Astrocyte of the spinal cord (primary cell): ENCODE results near the gene NUPR1.
A peak's percentile ranks its signal among the peaks of the same experiment; 100 is the strongest.

Experiments
- DNase-seq: peaks from one replicate; pipeline ENCODE4 v3.0.0; 2011; ENCODE audit warnings: low read depth, low spot score
- H3K4me3 ChIP-seq: 2 replicates; pipeline ENCODE4 v1.5.1; 2011; ENCODE audit warnings: low read depth, mild to moderate bottlenecking, low read length, moderate library complexity
- in situ Hi-C: cut with HindIII; loops from 2 replicates; pipeline ENCODE4 v1.10.0; 2017; ENCODE audit warnings: low sequenced_read_pairs
- TF ChIP-seq, protein P1 (sequence below): IDR thresholded peaks from 2 replicates; pipeline ENCODE4 v1.5.1; 2012; ENCODE audit warnings: low read depth, mild to moderate bottlenecking, low read length, inconsistent platforms

The NUPR1 gene

GRCh38 chr16:28513484-28514181, 25.1 kb downstream of the NUPR1 start:
- TF ChIP-seq, protein P1, sequence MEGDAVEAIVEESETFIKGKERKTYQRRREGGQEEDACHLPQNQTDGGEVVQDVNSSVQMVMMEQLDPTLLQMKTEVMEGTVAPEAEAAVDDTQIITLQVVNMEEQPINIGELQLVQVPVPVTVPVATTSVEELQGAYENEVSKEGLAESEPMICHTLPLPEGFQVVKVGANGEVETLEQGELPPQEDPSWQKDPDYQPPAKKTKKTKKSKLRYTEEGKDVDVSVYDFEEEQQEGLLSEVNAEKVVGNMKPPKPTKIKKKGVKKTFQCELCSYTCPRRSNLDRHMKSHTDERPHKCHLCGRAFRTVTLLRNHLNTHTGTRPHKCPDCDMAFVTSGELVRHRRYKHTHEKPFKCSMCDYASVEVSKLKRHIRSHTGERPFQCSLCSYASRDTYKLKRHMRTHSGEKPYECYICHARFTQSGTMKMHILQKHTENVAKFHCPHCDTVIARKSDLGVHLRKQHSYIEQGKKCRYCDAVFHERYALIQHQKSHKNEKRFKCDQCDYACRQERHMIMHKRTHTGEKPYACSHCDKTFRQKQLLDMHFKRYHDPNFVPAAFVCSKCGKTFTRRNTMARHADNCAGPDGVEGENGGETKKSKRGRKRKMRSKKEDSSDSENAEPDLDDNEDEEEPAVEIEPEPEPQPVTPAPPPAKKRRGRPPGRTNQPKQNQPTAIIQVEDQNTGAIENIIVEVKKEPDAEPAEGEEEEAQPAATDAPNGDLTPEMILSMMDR = no peak
- no peak overlapping the region for H3K4me3 ChIP-seq
- DNase-seq = peak; percentile 21
- in situ Hi-C loops = no loop called here

DNA sequence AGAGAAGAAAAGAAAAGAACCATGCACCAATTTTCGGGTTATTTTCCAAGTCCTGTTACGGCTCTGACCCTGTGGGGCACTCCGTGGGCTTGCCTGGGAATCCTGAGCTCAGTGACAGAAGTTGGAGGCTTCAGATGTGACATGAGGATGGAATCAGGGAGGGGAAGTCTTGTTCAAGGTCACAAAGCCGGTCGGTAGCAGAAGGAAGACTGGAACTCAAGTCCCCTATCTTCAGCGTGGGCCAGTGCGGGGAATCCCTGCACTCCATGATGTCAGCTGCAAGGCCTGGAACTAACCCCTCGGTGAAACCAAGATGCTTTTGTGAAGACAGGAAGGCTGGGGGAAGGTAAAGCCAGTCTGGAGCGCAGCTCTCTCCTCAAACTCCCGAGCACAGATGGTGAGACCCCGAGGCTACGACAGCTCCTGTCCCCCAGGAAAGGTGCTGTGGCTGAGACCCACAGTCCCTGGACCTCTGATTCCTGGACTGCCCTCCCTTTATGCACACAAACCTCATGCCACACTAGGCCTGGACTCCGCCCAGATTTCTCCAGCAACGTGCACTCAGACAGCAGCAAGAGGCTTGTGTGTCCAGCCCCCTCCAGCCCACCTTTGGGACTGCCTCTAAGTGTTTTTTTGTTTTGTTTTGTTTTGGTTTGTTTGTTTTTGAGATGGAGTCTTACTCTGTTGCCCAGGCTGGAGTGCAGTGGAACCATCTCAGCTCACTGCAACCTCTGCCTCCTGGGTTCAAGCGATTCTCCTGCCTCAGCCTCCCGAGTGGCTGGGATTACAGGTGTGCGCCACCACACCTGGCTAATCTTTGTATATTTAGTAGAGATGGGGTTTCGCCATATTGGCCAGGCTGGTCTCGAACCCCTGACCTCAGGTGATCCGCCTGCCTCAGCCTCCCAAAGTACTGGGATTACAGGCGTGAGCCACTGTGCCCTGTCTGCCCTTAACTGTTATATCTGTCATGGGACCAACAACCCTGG, 26.7 kb downstream of the NUPR1 start:
- in situ Hi-C loops = no loop called here
- H3K4me3 ChIP-seq = no peak overlapping the region
- TF ChIP-seq, protein P1 = no peak
- DNase-seq = no peak

GRCh38 chr16:28511031-28511430, 27.7 kb downstream of the NUPR1 start:
- in situ Hi-C loops = no loop called here
- H3K4me3 ChIP-seq = no peak overlapping the region
- no peak for DNase-seq
- TF ChIP-seq, protein P1 = no peak

GRCh38 chr16:28505489-28506137, 33.2 kb downstream of the NUPR1 start:
- TF ChIP-seq, protein P1 = no peak
- in situ Hi-C loops = no loop called here
- no peak for DNase-seq
- no peak overlapping the region for H3K4me3 ChIP-seq

DNA sequence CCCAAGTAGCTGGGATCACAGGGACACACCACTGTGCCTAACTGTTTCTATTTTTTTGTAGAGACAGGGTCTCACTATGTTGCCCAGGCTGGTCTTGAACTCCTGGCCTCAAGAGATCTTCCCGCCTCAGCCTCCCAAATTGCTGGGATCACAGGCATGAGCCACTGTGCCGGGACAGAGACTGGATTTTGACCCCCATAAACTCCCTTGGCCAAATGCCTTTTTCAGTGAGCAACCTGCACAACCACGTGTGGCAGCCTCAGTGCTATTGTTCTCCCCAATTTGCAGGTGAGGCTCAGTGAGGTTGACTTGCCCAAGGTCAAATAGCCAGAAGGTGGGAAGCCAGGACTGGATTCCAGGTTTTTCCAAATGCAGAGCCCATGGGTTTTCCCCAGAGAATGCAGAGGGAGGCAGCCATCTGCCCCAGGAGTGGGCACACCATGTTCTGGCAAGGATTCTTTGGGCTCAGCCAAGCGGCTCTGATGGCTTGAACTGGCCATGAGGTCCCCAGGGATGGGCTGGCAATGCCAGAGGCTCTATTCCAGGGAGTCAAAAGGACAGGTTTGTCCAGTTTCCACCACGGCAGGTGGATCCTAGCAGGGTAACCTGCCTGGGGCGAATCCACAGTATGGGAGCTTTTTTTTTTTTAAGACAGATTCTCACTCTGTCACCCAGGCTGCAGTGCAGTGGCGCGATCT, 33.9 kb downstream of the NUPR1 start:
- in situ Hi-C loops = no loop called here
- TF ChIP-seq, protein P1 = no peak
- H3K4me3 ChIP-seq = no peak overlapping the region
- DNase-seq = no peak
